HepG2 (cell line): Measurements from ENCODE around the gene CATSPERE. TPM values are rescaled to one million over a fixed set of nuclear protein-coding genes. Genes with fewer than 3 reads are reported as not detected.

ENCODE experiments used
- BRCA1 ChIP-seq: sonication (generic); formaldehyde crosslinking; IDR thresholded peaks from 2 replicates; pipeline ENCODE4 v1.4.0; 2020; ENCODE audit warnings: missing genetic modification reagents
- GATA4 ChIP-seq: sonication (generic); IDR thresholded peaks from 2 replicates; pipeline ENCODE4 v1.6.1; 2016; ENCODE audit warnings: antibody characterized with exemption, low read depth, borderline replicate concordance
- GLMP ChIP-seq: sonication (generic); formaldehyde crosslinking; IDR thresholded peaks from 2 replicates; pipeline ENCODE4 v1.9.0; 2021; ENCODE audit warnings: missing genetic modification reagents, mild to moderate bottlenecking, borderline replicate concordance
- KLF9 ChIP-seq: IDR thresholded peaks from 2 replicates; pipeline ENCODE4 v1.6.1; 2016; ENCODE audit warnings: low read depth
- RAD51 ChIP-seq: fragments of 450-650 bp; IDR thresholded peaks from 2 replicates; pipeline ENCODE4 v1.6.1; 2016; ENCODE audit warnings: borderline replicate concordance
- SRSF1 ChIP-seq: fragments of 200-400 bp; formaldehyde crosslinking; optimal IDR thresholded peaks from 2 replicates; pipeline ENCODE3; 2017; ENCODE audit warnings: mild to moderate bottlenecking, low read depth, low read length, moderate library complexity
- ZBTB34 ChIP-seq: sonication (generic); formaldehyde crosslinking; IDR thresholded peaks from 2 replicates; pipeline ENCODE4 v1.8.0; 2022; ENCODE audit warnings: mild to moderate bottlenecking, missing genetic modification reagents
- ZMYM4 ChIP-seq: sonication (generic); formaldehyde crosslinking; IDR thresholded peaks from 2 replicates; pipeline ENCODE4 v1.8.1; 2023; ENCODE audit warnings: mild to moderate bottlenecking, missing genetic modification reagents
- ZNF432 ChIP-seq: sonication (generic); formaldehyde crosslinking; IDR thresholded peaks from 2 replicates; pipeline ENCODE4 v1.5.0; 2020; ENCODE audit warnings: missing genetic modification reagents, mild to moderate bottlenecking, borderline replicate concordance
- ZNF674 ChIP-seq: sonication (generic); formaldehyde crosslinking; IDR thresholded peaks from 2 replicates; pipeline ENCODE4 v1.5.0; 2020; ENCODE audit warnings: low read depth, mild to moderate bottlenecking, missing genetic modification reagents
- polyA plus RNA-seq, 8 experiments: library from polyadenylated mRNA; depleted of rRNA in 3 of 8; stranded (reverse) in 7 of 8; unstranded in 1 of 8; fragments of >200 nt; fragmentation: Illumina TruSeq in 4 of 8; extraction: Trizol in 4 of 8; gene quantifications; 2 replicates each; pipeline versions ENCODE4 v1.2.1 to v1.2.3, GENCODE V29; 2011 to 2016; ENCODE audit warnings: low read depth in 4 of 8, missing spikeins in 1 of 8, mixed read lengths in 1 of 8; ENCODE audit not compliant: insufficient read depth in 1 of 8
- total RNA-seq, 5 experiments: library from RNA; depleted of rRNA; stranded (reverse); fragments of >200 nt; fragmentation: Illumina TruSeq; extraction: Trizol; gene quantifications; 2 replicates each; pipeline ENCODE4 v1.2.3, GENCODE V29; 2016; ENCODE audit warnings: low read depth in 1 of 5
- TF ChIP-seq, protein P1 (sequence below): IDR thresholded peaks from 2 replicates; pipeline ENCODE4 v1.6.1; 2016
- TF ChIP-seq, protein P2 (sequence below): sonication (generic); formaldehyde crosslinking; IDR thresholded peaks from 2 replicates; pipeline ENCODE4 v1.5.0; 2020; ENCODE audit warnings: missing genetic modification reagents
- TF ChIP-seq, protein P3 (sequence below): sonication (generic); formaldehyde crosslinking; IDR thresholded peaks from one replicate; pipeline ENCODE4 v1.5.1; 2020; ENCODE audit warnings: mild to moderate bottlenecking, missing genetic modification reagents; ENCODE audit errors: not compliant biosample characterization

The CATSPERE gene
- total and polyA plus RNA-seq, 2 of the 13 experiments (the other 11 are each of a cell fraction or from before 2014, with no cell fraction given) = 0.34 to 0.51 TPM

- TF ChIP-seq GATA4 = no peak
- TF ChIP-seq GLMP (CRISPR knock-in tag) = no peak
- TF ChIP-seq SRSF1 = peak; percentile 7
- TF ChIP-seq RAD51 = no peak
- TF ChIP-seq ZNF432 (CRISPR knock-in tag) = no peak
- TF ChIP-seq, protein P1, sequence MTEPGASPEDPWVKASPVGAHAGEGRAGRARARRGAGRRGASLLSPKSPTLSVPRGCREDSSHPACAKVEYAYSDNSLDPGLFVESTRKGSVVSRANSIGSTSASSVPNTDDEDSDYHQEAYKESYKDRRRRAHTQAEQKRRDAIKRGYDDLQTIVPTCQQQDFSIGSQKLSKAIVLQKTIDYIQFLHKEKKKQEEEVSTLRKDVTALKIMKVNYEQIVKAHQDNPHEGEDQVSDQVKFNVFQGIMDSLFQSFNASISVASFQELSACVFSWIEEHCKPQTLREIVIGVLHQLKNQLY (CRISPR knock-in tag) = no peak
- no peak for TF ChIP-seq KLF9 (CRISPR knock-in tag)
- TF ChIP-seq ZBTB34 (CRISPR knock-in tag) = no peak
- TF ChIP-seq, protein P2, sequence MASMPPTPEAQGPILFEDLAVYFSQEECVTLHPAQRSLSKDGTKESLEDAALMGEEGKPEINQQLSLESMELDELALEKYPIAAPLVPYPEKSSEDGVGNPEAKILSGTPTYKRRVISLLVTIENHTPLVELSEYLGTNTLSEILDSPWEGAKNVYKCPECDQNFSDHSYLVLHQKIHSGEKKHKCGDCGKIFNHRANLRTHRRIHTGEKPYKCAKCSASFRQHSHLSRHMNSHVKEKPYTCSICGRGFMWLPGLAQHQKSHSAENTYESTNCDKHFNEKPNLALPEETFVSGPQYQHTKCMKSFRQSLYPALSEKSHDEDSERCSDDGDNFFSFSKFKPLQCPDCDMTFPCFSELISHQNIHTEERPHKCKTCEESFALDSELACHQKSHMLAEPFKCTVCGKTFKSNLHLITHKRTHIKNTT (CRISPR knock-in tag) = no peak
- TF ChIP-seq BRCA1 = no peak
- TF ChIP-seq, protein P3, sequence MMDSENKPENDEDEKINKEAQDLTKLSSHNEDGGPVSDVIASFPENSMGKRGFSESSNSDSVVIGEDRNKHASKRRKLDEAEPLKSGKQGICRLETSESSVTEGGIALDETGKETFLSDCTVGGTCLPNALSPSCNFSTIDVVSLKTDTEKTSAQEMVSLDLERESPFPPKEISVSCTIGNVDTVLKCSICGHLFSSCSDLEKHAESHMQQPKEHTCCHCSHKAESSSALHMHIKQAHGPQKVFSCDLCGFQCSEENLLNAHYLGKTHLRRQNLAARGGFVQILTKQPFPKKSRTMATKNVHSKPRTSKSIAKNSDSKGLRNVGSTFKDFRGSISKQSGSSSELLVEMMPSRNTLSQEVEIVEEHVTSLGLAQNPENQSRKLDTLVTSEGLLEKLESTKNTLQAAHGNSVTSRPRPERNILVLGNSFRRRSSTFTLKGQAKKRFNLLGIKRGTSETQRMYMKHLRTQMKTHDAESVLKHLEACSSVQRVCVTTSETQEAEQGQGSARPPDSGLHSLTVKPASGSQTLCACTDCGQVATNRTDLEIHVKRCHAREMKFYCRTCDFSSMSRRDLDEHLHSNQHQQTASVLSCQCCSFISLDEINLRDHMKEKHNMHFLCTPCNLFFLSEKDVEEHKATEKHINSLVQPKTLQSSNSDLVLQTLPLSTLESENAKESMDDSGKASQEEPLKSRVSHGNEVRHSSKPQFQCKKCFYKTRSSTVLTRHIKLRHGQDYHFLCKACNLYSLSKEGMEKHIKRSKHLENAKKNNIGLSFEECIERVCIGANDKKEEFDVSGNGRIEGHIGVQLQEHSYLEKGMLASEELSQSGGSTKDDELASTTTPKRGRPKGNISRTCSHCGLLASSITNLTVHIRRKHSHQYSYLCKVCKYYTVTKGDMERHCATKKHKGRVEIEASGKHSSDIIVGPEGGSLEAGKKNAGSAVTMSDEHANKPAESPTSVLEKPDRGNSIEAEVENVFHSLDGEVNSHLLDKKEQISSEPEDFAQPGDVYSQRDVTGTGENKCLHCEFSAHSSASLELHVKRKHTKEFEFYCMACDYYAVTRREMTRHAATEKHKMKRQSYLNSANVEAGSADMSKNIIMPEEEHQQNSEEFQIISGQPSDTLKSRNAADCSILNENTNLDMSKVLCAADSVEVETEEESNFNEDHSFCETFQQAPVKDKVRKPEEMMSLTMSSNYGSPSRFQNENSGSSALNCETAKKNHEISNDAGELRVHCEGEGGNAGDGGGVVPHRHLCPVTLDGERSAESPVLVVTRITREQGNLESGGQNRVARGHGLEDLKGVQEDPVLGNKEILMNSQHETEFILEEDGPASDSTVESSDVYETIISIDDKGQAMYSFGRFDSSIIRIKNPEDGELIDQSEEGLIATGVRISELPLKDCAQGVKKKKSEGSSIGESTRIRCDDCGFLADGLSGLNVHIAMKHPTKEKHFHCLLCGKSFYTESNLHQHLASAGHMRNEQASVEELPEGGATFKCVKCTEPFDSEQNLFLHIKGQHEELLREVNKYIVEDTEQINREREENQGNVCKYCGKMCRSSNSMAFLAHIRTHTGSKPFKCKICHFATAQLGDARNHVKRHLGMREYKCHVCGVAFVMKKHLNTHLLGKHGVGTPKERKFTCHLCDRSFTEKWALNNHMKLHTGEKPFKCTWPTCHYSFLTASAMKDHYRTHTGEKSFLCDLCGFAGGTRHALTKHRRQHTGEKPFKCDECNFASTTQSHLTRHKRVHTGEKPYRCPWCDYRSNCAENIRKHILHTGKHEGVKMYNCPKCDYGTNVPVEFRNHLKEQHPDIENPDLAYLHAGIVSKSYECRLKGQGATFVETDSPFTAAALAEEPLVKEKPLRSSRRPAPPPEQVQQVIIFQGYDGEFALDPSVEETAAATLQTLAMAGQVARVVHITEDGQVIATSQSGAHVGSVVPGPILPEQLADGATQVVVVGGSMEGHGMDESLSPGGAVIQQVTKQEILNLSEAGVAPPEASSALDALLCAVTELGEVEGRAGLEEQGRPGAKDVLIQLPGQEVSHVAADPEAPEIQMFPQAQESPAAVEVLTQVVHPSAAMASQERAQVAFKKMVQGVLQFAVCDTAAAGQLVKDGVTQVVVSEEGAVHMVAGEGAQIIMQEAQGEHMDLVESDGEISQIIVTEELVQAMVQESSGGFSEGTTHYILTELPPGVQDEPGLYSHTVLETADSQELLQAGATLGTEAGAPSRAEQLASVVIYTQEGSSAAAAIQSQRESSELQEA (CRISPR knock-in tag) = no peak
- TF ChIP-seq ZMYM4 (CRISPR knock-in tag) = no peak
- TF ChIP-seq ZNF674 (CRISPR knock-in tag) = no peak; the same call in 1 of the 2 replicates
Measured at GRCh38 chr1:244652623-244653438, 191.8 kb downstream of the CATSPERE start, which contains the start of gene DESI2 (continued).
